ENCODE measurements around the gene SUCLA2. TPM values are rescaled to one million over a fixed set of nuclear protein-coding genes. Genes with fewer than 3 reads are reported as not detected.

Gene SUCLA2
- total RNA-seq: 10 to 100 TPM; 33.0 to 35.0 TPM

DNA sequence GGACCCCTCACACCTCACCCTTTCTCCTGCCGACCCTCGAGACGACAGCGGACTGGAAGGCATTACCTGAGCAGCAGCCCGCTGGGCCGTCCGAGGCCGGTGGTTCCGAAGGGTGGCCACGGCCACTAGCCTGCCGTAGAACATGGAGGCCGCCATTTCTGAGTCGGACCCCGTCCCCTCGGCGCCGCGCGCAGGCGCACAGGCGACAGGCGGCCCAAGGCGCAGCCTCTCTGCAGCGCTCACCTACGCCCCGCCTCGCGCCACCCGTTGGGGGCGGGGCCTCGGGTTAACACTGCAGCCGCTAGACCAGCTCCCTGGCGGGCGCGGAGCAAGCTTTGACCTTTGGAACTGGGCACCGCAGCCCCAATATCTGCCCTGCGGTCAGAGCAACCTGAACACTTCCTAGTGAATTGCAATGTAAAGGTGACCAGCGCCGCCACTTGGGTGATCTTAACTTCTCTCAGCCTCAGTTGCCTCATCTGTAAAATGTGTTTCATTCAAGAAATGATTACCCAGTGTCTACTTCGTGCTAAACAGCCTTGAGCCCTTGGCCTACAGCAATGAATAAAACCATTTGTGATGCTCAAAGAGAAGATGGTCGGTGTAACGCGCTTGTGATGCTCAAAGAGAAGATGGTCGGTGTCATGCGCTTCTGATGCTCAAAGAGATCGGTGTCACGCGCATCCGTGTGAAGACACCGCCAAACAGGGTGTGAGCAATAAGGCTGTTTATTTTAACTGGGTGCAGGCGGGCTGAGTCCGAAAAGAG lies at the start of gene SUCLA2:
Gene SUCLA2 (minus strand): TSS at position 160 of the 768 bp plus-strand sequence. CDS start 4 bp downstream, at position 156.

DNA sequence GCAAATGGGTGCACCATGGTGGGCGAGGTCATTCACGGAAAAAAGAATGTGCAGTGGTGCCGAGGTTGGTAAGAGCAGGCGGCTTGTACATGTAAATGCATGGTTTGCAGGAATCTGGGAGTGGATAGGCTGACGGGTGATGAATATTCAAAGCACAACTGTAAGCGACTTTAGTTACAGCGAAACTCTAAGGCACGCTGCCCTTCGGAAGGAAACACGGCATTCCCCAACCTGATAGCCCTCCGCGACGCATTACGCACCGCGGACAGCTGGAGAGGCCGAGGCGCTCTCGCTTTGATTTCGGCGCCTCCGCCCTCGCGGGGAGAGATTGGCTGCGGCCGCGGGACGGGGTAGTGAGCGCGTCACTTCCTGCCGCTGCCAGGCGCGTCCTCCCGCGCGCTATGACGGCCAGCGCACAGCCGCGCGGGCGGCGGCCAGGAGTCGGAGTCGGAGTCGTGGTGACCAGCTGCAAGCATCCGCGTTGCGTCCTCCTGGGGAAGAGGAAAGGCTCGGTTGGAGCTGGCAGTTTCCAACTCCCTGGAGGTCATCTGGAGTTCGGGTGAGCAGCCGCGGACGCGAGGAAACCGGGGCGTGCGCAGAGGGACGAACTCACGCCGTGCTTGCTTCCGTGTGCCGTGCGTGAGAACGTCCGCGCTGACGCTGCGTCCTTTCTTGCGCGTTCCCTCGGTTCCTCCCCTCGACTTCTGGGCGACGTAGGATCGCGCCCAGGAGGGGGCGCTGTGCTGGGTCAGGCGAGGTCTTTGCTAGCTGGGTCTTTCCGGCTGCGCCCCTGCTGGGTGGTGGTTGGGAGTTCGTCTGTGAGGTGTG lies 36.5 kb upstream of the SUCLA2 start, which contains the start of gene NUDT15:
Gene NUDT15 (plus strand): TSS at position 381 of the 828 bp plus-strand sequence. CDS start 21 bp downstream, at position 402.

Other genes starting within 250 kb of the SUCLA2 start
- gene NUDT15, start 36.5 kb upstream of the SUCLA2 start, total RNA-seq: 10 to 100 TPM; 10.1 to 10.8 TPM
- 10 to 100 TPM; 60.4 to 60.9 TPM for gene MED4, start 93.8 kb upstream of the SUCLA2 start, total RNA-seq
- gene ITM2B, start 231.9 kb upstream of the SUCLA2 start, total RNA-seq: 100 to 1,000 TPM; 296 to 297 TPM